SH-SY5Y (cell line): ENCODE results near the gene OR2AE1.

ENCODE experiments used
- GATA2 ChIP-seq: IDR thresholded peaks from 2 replicates; pipeline ENCODE4 v1.6.1; 2011; ENCODE audit warnings: mild to moderate bottlenecking, low read depth, low read length
- GATA3 ChIP-seq: IDR thresholded peaks from 2 replicates; pipeline ENCODE4 v1.6.1; 2011; ENCODE audit warnings: low read depth, mild to moderate bottlenecking, low read length, moderate library complexity

GRCh38 chr7:99844328-99844727 lies 32.5 kb downstream of the OR2AE1 start:
- TF ChIP-seq GATA2, result no peak
- TF ChIP-seq GATA3, result no peak
